Measurements from ENCODE around the gene RBM24. TPM values are rescaled to one million over a fixed set of nuclear protein-coding genes. Genes with fewer than 3 reads are reported as not detected.

The RBM24 gene
- total and polyA plus RNA-seq, 4 donors: 0.21 to 0.42 (median 0.28) TPM

DNA sequence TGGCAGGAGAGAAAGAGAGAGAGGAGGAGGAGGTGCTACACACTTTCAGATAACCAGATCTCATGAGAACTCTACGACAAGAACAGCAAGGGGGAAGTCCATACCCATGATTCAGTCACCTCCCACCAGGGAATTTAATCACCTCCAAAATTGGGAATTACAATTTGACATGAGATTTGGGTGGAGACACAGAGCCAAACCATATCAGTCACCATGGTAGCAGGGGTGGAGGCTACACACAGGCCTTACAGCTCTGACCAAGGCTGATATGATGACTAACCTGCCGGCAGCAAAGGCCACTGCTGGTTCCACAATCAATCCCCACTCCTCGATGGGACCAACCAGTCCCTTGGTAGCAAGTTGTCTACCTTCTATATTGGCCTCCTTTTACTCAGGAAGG, 13.6 kb upstream of the RBM24 start:
- 85% methylated on average over 3 of the region's 3 CpGs for WGBS
- H3K9me3 ChIP-seq (ENCODE audit: control insufficient read depth in 4 of 4, low read length in 3 of 4): no peaks in the 10 kb centered on the region
- H3K36me3 ChIP-seq (ENCODE audit: control insufficient read depth in 4 of 4, insufficient read depth in 3 of 4, low read depth in 1 of 4, low read length in 3 of 4): no peaks in the 10 kb centered on the region
- no peak overlapping the region for H3K9ac ChIP-seq (ENCODE audit: low read depth in 1 of 2, low read length in 2 of 2)
- TF ChIP-seq GABPA (IDR thresholded peaks at IDR 0.05 in 1 of 2, conservative IDR thresholded peaks at IDR 0.05 in 1 of 2) (no peak), RAD21 (IDR thresholded peaks at IDR 0.05) (no peak), TAF1 (conservative IDR thresholded peaks at IDR 0.05) (no peak), EGR1 (IDR thresholded peaks at IDR 0.05; ENCODE audit: low read depth in 2 of 2) (no peak), SP1 (IDR thresholded peaks at IDR 0.05) (no peak), JUND (IDR thresholded peaks at IDR 0.05) (no peak), YY1 (IDR thresholded peaks at IDR 0.05) (no peak), HNF4A (conservative IDR thresholded peaks at IDR 0.05) (no peak), RXRA (IDR thresholded peaks at IDR 0.05) (no peak), FOXA1 (IDR thresholded peaks at IDR 0.05) (no peak), NR2F2 (IDR thresholded peaks at IDR 0.05) (no peak), HNF4G (IDR thresholded peaks at IDR 0.05) (no peak), FOXA2 (IDR thresholded peaks at IDR 0.05) (no peak)
- TF ChIP-seq, protein P1, sequence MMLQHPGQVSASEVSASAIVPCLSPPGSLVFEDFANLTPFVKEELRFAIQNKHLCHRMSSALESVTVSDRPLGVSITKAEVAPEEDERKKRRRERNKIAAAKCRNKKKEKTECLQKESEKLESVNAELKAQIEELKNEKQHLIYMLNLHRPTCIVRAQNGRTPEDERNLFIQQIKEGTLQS (IDR thresholded peaks at IDR 0.05): no peak
- TF ChIP-seq, protein P2, sequence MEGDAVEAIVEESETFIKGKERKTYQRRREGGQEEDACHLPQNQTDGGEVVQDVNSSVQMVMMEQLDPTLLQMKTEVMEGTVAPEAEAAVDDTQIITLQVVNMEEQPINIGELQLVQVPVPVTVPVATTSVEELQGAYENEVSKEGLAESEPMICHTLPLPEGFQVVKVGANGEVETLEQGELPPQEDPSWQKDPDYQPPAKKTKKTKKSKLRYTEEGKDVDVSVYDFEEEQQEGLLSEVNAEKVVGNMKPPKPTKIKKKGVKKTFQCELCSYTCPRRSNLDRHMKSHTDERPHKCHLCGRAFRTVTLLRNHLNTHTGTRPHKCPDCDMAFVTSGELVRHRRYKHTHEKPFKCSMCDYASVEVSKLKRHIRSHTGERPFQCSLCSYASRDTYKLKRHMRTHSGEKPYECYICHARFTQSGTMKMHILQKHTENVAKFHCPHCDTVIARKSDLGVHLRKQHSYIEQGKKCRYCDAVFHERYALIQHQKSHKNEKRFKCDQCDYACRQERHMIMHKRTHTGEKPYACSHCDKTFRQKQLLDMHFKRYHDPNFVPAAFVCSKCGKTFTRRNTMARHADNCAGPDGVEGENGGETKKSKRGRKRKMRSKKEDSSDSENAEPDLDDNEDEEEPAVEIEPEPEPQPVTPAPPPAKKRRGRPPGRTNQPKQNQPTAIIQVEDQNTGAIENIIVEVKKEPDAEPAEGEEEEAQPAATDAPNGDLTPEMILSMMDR (IDR thresholded peaks at IDR 0.05; ENCODE audit: low read depth, low read length, missing input control): no peak
- TF ChIP-seq, protein P3, sequence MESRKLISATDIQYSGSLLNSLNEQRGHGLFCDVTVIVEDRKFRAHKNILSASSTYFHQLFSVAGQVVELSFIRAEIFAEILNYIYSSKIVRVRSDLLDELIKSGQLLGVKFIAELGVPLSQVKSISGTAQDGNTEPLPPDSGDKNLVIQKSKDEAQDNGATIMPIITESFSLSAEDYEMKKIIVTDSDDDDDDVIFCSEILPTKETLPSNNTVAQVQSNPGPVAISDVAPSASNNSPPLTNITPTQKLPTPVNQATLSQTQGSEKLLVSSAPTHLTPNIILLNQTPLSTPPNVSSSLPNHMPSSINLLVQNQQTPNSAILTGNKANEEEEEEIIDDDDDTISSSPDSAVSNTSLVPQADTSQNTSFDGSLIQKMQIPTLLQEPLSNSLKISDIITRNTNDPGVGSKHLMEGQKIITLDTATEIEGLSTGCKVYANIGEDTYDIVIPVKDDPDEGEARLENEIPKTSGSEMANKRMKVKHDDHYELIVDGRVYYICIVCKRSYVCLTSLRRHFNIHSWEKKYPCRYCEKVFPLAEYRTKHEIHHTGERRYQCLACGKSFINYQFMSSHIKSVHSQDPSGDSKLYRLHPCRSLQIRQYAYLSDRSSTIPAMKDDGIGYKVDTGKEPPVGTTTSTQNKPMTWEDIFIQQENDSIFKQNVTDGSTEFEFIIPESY (IDR thresholded peaks at IDR 0.05): no peak
- TF ChIP-seq, protein P4, sequence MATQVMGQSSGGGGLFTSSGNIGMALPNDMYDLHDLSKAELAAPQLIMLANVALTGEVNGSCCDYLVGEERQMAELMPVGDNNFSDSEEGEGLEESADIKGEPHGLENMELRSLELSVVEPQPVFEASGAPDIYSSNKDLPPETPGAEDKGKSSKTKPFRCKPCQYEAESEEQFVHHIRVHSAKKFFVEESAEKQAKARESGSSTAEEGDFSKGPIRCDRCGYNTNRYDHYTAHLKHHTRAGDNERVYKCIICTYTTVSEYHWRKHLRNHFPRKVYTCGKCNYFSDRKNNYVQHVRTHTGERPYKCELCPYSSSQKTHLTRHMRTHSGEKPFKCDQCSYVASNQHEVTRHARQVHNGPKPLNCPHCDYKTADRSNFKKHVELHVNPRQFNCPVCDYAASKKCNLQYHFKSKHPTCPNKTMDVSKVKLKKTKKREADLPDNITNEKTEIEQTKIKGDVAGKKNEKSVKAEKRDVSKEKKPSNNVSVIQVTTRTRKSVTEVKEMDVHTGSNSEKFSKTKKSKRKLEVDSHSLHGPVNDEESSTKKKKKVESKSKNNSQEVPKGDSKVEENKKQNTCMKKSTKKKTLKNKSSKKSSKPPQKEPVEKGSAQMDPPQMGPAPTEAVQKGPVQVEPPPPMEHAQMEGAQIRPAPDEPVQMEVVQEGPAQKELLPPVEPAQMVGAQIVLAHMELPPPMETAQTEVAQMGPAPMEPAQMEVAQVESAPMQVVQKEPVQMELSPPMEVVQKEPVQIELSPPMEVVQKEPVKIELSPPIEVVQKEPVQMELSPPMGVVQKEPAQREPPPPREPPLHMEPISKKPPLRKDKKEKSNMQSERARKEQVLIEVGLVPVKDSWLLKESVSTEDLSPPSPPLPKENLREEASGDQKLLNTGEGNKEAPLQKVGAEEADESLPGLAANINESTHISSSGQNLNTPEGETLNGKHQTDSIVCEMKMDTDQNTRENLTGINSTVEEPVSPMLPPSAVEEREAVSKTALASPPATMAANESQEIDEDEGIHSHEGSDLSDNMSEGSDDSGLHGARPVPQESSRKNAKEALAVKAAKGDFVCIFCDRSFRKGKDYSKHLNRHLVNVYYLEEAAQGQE (IDR thresholded peaks at IDR 0.05): no peak
- TF ChIP-seq, protein P5, sequence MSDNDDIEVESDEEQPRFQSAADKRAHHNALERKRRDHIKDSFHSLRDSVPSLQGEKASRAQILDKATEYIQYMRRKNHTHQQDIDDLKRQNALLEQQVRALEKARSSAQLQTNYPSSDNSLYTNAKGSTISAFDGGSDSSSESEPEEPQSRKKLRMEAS (IDR thresholded peaks at IDR 0.05): no peak
- no peaks in the 10 kb centered on the region for H3K27me3 ChIP-seq (ENCODE audit: control insufficient read depth in 4 of 4, insufficient read depth in 4 of 4, low read length in 3 of 4)
- DNase-seq (ENCODE audit: low spot score): no peak
- no peak overlapping the region for H3K4me3 ChIP-seq (ENCODE audit: low read depth in 1 of 3, low read length in 3 of 3)
- no peaks in the 10 kb centered on the region for H3K4me1 ChIP-seq (ENCODE audit: control insufficient read depth in 4 of 4, insufficient read depth in 4 of 4, low read length in 3 of 4)
- H3K27ac ChIP-seq (ENCODE audit: low read depth in 1 of 2, low read length in 2 of 2): no peak overlapping the region
